GM18526 (cell line): Measurements from ENCODE around the gene EGLN3.

Experiments
- POLR2A ChIP-seq: IDR thresholded peaks from 3 replicates; pipeline ENCODE4 v1.6.1; 2011; ENCODE audit not compliant: insufficient read length; ENCODE audit errors: extremely low read depth

The EGLN3 gene

DNA sequence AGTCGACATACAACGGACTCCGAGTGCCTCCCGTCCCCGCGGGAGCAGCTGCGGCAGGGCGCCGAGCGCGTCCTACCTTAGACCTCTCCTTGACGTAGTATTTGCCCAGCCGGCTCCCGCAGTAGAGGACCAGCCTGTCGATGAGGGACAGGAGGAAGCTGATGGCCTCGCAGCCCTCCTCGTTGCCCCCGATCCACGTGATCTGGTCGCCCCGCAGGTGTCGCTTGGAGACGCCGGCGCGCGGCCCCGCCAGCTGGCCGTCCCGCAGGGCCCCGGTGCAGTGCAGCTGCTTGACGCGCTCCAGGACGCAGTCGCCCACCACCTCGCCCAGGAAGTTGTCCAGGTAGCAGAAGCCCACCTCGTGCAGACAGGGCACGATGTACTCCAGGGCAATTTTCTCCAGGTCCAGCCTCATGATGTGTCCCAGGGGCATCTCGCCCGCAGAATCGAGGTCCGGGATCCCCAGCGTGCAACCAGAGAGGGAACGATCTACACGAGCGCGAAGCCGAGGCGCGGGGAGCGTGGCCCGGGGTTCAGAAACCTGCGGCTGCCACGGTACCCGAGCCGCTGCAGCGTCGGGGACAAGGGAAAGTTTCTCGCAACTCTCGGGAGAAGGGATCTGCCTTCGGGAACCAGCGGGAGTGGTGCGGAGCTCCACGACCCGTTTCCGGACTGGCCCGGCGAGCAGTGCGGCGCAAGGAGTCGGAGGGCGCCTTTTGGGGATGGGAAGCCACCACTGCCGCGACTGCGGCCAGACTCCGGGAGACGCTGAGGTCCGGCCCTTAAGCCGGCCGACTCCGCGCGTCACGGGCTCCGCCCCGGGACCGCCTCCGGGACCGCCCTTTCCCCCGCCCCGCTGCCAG lies at the start of gene EGLN3:
Gene EGLN3, minus strand, starts transcription at position 755 of the 863 bp plus-strand sequence. Its CDS starts 322 bp downstream, at position 433.
- TF ChIP-seq POLR2A = peak; percentile 98

GRCh38 chr14:34000396-34000795 lies 49.5 kb upstream of the EGLN3 start:
- TF ChIP-seq POLR2A = no peak

DNA sequence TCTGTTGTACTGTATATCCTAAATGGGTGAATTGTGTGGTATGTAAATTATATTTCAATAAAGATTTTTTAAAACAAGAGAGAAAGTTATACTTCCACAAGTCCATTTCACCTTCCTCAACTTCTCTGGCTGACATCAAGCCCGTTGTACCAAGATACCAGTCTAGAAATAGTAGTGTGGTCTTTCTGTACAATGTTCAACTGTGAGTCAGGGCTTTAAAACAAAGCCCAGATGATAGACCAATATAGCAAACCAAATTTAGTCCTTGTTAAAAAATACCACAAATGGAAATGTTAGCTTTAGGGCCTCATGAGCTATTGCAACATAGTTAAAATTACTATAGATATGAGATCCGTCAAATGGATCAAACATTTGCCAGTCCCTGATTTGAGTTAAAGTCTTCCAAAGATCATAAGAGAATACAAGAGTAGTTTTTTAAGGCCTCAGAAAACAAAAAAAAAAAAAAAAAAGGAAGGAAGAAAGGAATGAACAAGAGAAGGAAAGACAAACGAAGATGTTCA lies 49.0 kb upstream of the EGLN3 start:
- no peak for TF ChIP-seq POLR2A

DNA sequence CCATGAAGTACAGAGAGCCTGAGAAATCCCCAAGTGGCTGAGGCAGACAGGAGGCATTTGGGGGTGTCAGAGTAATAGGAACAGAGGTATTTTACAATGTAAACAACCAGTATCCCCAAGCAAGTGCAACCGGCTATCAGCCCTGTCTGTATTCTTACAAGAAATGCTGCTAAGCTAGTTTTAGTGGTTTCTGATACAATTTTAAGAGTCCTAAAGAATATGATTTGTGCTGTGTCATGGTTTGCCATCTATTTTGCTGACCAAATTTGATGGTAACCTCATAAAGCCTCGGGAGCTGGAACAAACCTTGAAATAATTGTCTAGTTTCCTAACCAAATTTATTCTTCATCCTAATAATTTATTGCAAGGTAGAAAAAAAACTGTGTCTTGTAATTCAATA lies 46.7 kb upstream of the EGLN3 start:
- TF ChIP-seq POLR2A = no peak

DNA sequence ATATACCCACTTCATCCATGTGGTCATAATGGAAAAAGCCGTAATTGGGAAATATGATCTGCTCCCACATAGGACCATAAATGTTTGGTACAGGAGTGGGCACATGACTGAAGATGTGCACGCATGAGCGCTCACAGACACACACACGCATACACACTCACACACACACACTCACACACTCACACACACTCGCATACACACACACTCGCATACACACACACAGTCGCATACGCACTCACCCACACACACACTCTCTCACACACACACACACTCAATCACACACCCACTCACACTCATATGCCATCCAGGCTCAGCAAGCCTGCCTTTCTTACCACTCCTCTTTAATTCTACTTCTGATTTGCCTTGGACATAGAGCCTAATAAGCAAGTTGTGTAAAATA lies 45.6 kb upstream of the EGLN3 start:
- no peak for TF ChIP-seq POLR2A

GRCh38 chr14:33993246-33993645 lies 42.4 kb upstream of the EGLN3 start:
- TF ChIP-seq POLR2A = no peak

GRCh38 chr14:33992274-33993007 lies 41.6 kb upstream of the EGLN3 start:
- TF ChIP-seq POLR2A = no peak

DNA sequence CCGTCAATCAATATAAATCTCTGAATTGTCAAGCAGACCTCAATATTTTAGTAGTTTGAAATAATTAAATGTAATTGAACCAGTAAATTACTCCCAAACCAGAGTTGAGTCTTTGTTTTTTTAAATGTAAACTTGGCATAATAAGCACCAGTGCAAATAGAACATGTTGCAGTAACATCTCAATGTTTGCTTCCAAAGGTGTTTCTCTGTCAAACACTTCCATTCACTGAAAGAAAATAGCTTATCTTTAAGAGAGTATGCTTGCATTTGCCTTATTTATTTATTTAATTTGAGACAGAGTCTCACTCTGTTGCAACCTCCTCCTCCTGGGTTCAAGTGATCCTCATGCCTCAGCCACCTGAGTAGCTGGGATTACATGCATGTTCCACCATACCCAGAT lies 39.9 kb upstream of the EGLN3 start:
- TF ChIP-seq POLR2A = no peak

DNA sequence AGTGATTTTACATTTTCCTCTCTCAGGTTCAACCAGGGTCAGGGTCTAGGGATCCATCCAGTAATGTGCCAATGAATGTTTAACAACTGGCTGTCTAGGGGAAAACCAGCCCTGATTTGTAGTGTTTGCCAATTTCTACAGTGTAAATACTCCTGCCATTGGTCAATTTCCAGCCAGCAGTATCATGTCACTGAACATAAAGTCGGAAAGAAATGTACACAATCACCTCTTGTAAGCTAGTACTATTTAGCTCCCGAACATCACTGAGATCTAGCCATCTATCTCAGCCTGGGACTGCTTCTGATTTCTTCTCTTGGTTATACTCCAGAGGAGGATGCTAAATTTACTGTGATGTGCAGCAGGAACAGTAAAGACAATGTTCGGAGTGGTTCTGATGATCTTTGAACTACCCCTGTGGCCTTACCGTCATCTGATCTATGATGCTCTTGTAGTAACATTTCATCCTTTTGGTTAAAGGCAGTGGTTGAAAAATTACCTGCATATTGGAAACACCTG lies 36.7 kb upstream of the EGLN3 start:
- TF ChIP-seq POLR2A = no peak

- no peak for TF ChIP-seq POLR2A
Measured at GRCh38 chr14:33986804-33987203, 35.9 kb upstream of the EGLN3 start.

DNA sequence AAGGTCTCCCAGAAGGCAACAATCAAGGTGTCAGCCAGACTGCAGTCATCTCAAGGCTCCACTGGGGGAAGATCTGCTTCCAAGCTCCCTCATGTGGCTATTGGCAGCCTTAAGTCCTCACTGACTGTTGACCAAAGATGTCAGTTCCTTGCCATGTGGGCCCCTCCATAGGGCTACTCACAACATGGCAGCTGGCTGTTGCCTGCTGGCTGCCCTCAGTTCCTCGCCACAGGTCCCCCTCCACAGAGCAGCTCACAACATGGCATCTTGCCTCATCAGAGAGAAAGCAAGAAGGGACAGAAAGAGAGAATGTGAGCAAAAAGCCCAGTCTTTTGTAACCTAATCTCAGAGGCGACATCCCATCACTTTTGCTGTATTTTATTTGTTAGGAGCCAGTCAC lies 34.4 kb upstream of the EGLN3 start:
- no peak for TF ChIP-seq POLR2A

- TF ChIP-seq POLR2A = no peak
Measured at GRCh38 chr14:33979613-33980276, 28.9 kb upstream of the EGLN3 start.

- TF ChIP-seq POLR2A = no peak
Measured at GRCh38 chr14:33978892-33979612, 28.2 kb upstream of the EGLN3 start.

- no peak for TF ChIP-seq POLR2A
Measured at GRCh38 chr14:33972583-33973081, 21.8 kb upstream of the EGLN3 start.

DNA sequence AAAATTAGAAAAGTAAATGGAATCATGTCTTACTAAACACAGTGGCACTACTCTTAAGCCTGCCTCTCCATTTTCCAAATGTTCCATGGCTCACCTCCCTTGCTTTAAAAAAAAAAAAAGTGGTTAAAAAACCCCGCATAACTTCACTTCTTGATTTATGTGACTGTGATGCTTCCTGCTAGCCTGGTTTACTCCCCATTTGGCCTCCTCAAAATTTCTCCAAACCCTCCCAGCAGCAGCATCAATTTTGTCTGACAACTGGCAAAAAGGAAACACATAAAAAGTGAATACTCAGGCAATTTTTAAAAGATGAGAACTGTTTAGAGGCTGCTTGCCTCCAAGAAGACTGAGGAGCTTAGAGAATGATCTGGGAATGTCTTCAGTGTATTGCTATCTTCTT lies 17.8 kb upstream of the EGLN3 start:
- TF ChIP-seq POLR2A = no peak

GRCh38 chr14:33967138-33967537 lies 16.3 kb upstream of the EGLN3 start:
- TF ChIP-seq POLR2A = no peak
